Caki2 (cell line): ENCODE data around the gene HTRA3. TPM values are rescaled to one million over a fixed set of nuclear protein-coding genes. Genes with fewer than 3 reads are reported as not detected.
A peak's percentile ranks its signal among the peaks of the same experiment; 100 is the strongest.

Source experiments
- DNase-seq: peaks from one replicate; pipeline ENCODE4 v3.0.0-alpha.2; 2015; ENCODE audit warnings: low read depth
- in situ Hi-C: cut with HindIII; loops from 2 replicates; pipeline ENCODE4 v1.10.0; 2016; ENCODE audit warnings: low sequenced_read_pairs, low pct_unique_long_range_greater_than_20kb, mixed read lengths
- total RNA-seq: library from RNA; depleted of rRNA; stranded (reverse); fragments of >200 nt; shearing (Covaris generic); gene quantifications from 2 replicates; pipeline ENCODE4 v1.2.3, GENCODE V29; 2014; ENCODE audit warnings: low replicate concordance

HTRA3 gene
- total RNA-seq, 1 experiment from 2014 or later, result not detected

DNA sequence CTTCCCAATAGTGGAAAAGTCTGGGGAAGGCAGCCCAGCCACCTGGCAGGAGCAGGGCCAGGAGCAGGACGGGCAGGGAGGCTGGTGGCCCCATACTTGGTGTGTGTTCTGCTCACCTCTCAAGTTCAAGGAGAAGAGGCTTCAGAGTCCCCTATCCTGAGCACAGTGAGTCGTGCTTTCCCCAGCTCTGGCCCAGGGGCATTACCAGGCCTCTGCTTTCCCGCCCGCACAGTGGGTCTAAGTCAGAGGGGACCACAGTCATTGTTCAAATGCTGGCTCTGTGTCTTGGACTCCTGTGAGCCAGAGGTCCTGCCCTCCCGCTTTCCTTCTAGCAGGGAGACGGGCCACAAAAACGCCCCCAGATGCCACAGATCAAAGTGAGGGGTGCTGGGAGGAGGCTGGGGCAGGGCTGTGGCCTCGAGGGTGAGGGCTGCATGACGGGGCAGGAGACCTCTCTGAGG lies 27.6 kb downstream of the HTRA3 start:
- in situ Hi-C loops, result no loop called here
- no peak for DNase-seq

DNA sequence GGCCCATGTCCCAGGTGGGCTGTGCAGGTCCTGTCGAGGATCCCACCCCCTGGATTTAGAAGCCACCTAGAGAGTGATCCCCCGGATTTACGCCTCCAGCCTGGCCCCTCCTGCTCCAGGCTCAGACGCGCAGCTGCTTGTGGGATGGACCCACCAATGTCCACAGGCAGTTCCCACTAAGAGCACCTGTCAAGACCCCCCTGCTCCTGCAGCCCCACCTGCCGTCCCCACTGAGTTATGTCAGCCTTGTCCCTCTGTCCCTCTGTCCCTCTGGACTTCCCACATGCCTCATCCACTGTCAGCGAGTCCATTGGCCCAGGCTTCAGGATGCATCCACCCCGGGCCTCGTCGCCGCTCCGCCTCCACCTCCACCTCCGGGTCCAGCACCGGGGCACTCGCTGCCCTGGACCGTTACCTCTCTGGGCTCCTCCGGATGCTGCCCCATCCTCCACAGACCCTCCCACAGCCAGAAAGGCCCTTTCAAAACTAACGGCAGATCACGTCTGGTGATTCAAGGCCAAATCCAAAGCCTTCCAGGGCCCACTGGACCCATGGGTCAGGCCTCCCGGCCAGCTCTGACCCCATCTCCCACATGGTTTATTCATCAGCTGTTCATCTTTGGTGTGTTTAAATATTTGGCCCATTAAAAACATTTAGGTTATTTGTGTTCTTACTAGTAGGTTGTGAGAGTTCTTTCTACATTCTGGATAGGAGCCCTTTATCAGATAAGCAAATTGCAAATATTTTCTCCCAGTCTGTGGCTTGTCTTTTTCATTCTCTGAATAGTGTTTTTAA lies 28.3 kb downstream of the HTRA3 start:
- in situ Hi-C loops, result no loop called here
- no peak for DNase-seq

- DNase-seq, result no peak
- in situ Hi-C loops, result no loop called here
Observed at GRCh38 chr4:8300832-8301231, 31.3 kb downstream of the HTRA3 start.

- in situ Hi-C loops, result no loop called here
- no peak for DNase-seq
Observed at GRCh38 chr4:8301851-8302730, 32.5 kb downstream of the HTRA3 start.

DNA sequence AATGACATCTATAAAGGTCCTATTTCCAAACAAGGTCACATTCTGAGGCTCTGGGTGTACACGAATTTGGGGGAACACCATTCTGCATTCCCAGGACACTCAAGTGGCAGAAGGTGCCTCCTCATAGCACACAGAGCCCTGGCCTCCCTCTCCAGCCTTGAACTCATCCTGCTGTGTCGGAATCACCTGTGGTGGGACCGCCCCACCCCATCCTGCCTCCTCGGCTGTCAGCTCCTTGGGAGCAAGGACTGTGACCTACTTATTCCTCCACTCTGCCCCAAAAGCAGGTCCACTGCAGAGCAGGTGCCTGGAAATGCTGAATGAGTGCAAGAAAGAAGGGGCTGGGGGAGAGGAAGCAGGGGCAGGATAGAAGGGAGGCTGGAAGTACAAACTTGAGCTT lies 33.5 kb downstream of the HTRA3 start:
- in situ Hi-C loops, result no loop called here

GRCh38 chr4:8303485-8304281 lies 34.1 kb downstream of the HTRA3 start:
- peak; percentile 73 for DNase-seq
- in situ Hi-C loops, result no loop called here

More for the DNA sequence above, 33.5 kb downstream of the HTRA3 start:
- DNase-seq, result no peak

DNA sequence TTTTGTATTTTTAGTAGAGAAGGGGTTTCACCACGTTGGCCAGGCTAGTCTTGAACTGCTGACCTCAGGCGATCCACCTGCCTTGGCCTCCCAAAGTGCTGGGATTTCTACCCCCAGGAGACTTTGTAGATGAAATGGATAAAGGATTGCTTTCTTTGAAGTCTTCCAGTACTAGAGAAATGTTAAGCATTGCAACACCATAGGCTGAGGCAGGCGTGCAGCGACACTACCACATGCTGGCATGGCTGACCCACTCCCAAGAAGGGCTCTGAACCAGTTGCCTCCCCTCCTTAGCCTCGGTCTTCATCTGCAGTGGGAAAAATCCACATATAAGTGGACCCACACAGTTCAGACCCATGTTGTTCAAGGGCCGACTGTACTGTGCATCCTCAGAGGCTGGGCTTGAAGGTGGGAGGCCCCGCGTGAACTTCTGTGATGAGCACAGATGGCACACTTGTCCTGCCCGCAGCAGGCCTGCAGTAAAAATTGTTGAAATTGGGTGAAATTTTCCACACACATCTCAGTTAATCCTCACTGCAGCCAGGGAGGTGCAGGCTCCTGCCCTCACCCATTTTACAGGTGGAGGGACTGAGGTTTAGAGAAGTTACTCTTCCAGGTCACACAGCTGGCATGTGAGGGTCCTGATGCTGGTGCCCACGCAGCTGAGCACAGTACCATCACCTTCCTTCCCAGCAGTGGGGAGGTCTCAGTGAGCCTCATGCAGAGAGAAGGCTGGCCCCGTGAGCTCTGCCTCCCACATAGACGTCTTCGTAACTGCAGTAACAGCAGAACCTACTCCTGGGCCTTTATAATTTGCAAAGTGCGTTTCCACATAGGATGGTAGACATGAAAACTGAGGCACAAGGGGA lies 35.5 kb downstream of the HTRA3 start:
- in situ Hi-C loops, result no loop called here
- DNase-seq, result no peak

DNA sequence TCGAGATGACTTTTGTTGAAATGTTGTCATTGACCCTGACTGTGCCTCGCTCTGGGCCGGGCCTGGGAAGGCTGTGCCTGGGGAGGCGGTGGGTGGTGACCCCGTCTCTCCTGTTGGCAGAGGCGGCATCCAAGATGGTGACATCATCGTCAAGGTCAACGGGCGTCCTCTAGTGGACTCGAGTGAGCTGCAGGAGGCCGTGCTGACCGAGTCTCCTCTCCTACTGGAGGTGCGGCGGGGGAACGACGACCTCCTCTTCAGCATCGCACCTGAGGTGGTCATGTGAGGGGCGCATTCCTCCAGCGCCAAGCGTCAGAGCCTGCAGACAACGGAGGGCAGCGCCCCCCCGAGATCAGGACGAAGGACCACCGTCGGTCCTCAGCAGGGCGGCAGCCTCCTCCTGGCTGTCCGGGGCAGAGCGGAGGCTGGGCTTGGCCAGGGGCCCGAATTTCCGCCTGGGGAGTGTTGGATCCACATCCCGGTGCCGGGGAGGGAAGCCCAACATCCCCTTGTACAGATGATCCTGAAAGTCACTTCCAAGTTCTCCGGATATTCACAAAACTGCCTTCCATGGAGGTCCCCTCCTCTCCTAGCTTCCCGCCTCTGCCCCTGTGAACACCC lies 36.4 kb downstream of the HTRA3 start:
- in situ Hi-C loops, result no loop called here
- DNase-seq, result no peak

- in situ Hi-C loops, result no loop called here
- no peak for DNase-seq
Observed at GRCh38 chr4:8306511-8307021, 37.0 kb downstream of the HTRA3 start.

DNA sequence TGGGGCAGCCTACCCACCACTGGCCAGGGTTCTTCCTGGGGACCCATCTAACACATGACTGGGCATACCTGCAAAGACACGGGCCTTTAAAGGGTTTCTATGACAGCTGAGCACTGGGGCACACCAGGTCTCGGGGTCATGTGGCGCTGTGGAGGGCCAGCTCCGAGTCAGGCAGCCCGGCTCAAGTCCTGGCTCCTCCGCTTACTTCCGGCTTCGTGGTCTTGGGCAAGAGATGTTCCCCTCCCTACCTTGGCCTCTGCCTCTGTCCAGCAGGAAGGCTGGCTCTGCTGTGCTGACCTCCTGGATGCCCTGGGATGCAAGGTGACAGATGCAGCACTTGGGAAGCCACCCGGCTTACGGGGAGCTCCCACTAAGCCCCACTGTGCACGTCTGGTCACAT lies 37.6 kb downstream of the HTRA3 start:
- in situ Hi-C loops, result no loop called here
- no peak for DNase-seq

- DNase-seq, result no peak
- in situ Hi-C loops, result no loop called here
Observed at GRCh38 chr4:8307714-8308113, 38.2 kb downstream of the HTRA3 start.

DNA sequence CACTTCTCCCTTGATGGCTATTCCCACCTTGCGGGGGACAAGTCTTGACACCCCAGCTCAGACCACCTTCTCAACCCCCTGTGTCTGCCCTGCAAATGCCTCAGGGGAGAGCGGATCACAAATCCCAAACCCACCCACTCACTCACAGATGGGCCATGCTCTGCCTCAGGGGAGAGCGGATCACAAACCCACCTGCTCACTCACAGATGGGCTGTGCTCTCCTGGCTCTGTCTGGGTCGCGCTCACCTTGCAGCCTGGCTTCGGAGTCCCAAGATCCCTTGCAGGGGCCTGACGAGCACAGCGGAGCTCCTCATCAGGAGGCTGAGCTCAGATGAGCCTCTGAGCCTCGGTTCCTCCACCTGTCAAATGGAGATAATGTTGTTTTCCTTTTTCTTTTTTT lies 38.6 kb downstream of the HTRA3 start:
- DNase-seq, result no peak
- in situ Hi-C loops, result no loop called here

DNA sequence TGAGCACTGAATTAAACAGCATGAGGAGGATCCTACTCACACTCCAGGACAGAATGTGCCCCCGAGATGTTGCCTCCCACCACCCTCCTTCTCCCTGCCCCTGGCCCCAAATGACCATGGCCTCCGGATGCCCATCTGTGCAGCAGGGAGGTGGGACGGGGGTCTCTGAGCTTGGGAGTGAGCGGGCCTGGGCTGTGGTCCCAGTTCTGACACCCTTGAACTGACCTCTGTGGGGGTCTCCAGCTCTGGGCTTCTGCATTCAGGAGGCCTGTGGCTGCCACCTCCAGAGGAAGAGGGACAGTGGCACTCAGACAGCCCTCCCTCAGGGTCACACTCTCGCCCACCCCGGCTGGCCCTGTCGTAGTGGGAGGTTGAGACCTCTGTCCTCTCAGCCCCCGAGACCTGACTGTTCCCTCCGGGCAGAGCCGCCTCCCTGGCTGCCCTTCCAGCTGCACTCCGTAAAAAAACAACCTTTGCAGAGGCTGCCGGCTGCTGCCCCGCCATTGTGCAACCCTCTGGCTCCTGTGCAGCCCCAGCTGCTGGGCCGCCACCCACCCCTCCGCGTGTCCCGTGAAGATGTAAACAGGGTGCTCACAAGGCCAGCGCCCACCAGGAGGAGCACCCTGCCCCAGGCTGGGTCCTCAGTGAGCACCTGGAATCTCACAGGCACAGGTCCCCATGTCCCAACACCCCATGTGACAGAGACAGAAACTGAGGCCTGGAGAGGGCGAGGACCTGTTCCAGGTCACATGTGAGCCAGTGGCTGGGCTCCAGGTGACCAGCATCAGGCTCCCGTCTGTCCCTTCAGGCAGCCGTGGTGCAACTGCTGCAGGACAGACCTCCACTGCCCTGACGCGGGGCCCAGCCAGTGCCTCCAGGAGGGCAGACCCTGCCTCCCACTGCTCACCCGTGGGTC lies 39.6 kb downstream of the HTRA3 start:
- in situ Hi-C loops, result no loop called here
- DNase-seq, result no peak

DNA sequence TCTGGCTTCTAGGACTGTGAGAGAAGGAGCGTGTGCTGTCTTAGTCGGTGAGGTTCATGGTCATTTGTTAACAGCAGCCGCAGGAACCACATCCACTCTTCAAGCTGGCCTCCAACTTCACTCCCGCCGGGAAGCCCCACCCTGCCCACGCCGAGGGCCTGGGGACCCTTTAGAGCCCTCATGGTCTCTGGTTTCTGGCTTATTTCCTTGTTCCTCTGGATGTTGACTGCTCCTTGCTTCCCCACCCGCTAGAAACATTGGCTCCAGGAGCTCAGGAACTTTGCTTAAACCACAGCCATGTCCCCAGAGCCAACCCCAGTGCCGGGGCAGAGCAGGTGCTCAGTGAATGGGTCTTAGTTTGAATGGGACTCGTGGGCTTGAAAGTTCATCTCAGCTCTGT lies 40.8 kb downstream of the HTRA3 start:
- DNase-seq, result no peak
- in situ Hi-C loops, result no loop called here

GRCh38 chr4:8311101-8312068 lies 41.8 kb downstream of the HTRA3 start:
- no peak for DNase-seq
- in situ Hi-C loops, result no loop called here
